ENCODE data around the gene HSPE1. TPM values are rescaled to one million over a fixed set of nuclear protein-coding genes. Genes with fewer than 3 reads are reported as not detected.

Gene HSPE1
- total RNA-seq, 4 donors from 2014 or later = 47.5 to 79.5 (median 65.4) TPM

DNA sequence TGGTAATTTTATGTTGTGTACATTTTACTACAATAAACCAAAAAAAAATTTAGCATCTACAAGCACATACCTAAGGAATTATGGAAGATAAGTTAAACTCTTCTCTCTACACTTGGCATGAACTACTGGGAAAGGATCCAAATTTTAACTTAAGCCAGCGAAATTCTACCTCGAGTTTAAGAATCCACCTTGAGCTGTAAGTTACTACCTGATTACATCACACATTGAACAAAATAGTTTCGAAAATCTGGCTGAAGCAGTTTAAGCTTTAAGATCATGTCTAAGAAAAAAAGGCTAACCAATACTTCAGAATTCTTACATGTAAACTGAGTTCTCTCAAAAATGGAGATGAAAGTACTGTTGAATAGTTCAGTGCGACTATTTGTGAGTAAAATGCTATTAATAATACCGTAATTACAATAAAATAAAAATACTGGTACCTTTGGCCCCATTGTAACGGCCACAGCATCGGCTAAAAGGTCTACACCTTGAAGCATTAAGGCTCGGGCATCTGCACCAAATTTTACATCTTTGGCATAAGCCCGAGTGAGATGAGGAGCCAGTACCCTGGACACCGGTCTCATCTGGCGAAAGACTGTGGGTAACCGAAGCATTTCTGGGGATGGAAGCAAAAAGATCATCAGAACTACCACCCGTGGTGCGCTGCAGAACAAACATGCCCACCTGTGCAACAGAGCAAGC lies 1.8 kb upstream of the HSPE1 start:
- Histone ChIP-seq H3K4me3 (peak overlapping the region; percentile 84 to 97 (median 92)), H3K27me3 (no peaks in the 10 kb centered on the region), H3K4me1 (peaks cover 0 to 60% (median 29%) of the 10 kb centered on the region in 4 donors), H3K36me3 (peaks cover 0 to 37% (median 17%) of the 10 kb centered on the region in 3 donors), H3K9me3 (no peaks in the 10 kb centered on the region), H3K27ac (peak overlapping the region; percentile 95 to 100 (median 98))
- TF ChIP-seq, protein P1, sequence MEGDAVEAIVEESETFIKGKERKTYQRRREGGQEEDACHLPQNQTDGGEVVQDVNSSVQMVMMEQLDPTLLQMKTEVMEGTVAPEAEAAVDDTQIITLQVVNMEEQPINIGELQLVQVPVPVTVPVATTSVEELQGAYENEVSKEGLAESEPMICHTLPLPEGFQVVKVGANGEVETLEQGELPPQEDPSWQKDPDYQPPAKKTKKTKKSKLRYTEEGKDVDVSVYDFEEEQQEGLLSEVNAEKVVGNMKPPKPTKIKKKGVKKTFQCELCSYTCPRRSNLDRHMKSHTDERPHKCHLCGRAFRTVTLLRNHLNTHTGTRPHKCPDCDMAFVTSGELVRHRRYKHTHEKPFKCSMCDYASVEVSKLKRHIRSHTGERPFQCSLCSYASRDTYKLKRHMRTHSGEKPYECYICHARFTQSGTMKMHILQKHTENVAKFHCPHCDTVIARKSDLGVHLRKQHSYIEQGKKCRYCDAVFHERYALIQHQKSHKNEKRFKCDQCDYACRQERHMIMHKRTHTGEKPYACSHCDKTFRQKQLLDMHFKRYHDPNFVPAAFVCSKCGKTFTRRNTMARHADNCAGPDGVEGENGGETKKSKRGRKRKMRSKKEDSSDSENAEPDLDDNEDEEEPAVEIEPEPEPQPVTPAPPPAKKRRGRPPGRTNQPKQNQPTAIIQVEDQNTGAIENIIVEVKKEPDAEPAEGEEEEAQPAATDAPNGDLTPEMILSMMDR (IDR thresholded peaks at IDR 0.05) = no peak
- TF ChIP-seq EP300 (IDR thresholded peaks at IDR 0.05) (no peak), POLR2A (IDR thresholded peaks at IDR 0.05) (no peak)
- no peak for DNase-seq (ENCODE audit: low spot score in 2 of 2)
- WGBS, 2 donors = 11% methylated on average over 12 to 14 of the region's 14 CpGs

GRCh38 chr2:197498937-197499593 lies 1.1 kb upstream of the HSPE1 start:
- peak overlapping the region; percentile 95 to 100 (median 98) for H3K27ac ChIP-seq
- H3K4me3 ChIP-seq = peak overlapping the region; percentile 84 to 97 (median 92)
- no peaks in the 10 kb centered on the region for H3K9me3 ChIP-seq
- DNase-seq (ENCODE audit: low spot score in 2 of 2) = peak; percentile 25 to 32
- no peaks in the 10 kb centered on the region for H3K27me3 ChIP-seq
- H3K36me3 ChIP-seq = peaks cover 0 to 37% (median 17%) of the 10 kb centered on the region in 3 donors
- peaks cover 0 to 60% (median 29%) of the 10 kb centered on the region in 4 donors for H3K4me1 ChIP-seq
- TF ChIP-seq, protein P1 (IDR thresholded peaks at IDR 0.05) = no peak
- WGBS, 2 donors = 0% methylated on average over 13 to 37 of the region's 46 CpGs

GRCh38 chr2:197500503-197501131 lies 438 bp downstream of the HSPE1 start:
- Histone ChIP-seq H3K9me3 (no peaks in the 10 kb centered on the region), H3K36me3 (peaks cover 0 to 32% (median 8%) of the 10 kb centered on the region in 3 donors), H3K27me3 (no peaks in the 10 kb centered on the region), H3K4me1 (peaks cover 0 to 57% (median 29%) of the 10 kb centered on the region in 4 donors), H3K27ac (peak overlapping the region; percentile 95 to 100 (median 98)), H3K4me3 (peak overlapping the region; percentile 75 to 94 (median 87))
- no peak for DNase-seq (ENCODE audit: low spot score in 2 of 2)
- TF ChIP-seq, protein P1 (IDR thresholded peaks at IDR 0.05) = no peak
- no peak for TF ChIP-seq EP300 (IDR thresholded peaks at IDR 0.05)
- no peak for TF ChIP-seq POLR2A (IDR thresholded peaks at IDR 0.05)
- WGBS, 2 donors = 0% methylated on average over 19 to 20 of the region's 30 CpGs

GRCh38 chr2:197502201-197502600 lies 2.0 kb downstream of the HSPE1 start:
- H3K27ac ChIP-seq = peak overlapping the region in 2 of 4 donors; percentile 32 to 100
- WGBS, 2 donors = 43 to 48% methylated on average over 4 of the region's 4 CpGs

More at GRCh38 chr2:197502201-197502600, 2.0 kb downstream of the HSPE1 start:
- TF ChIP-seq POLR2A (IDR thresholded peaks at IDR 0.05) (no peak), EP300 (IDR thresholded peaks at IDR 0.05) (no peak)
- TF ChIP-seq, protein P1 (IDR thresholded peaks at IDR 0.05) = no peak
- Histone ChIP-seq H3K36me3 (peaks cover 0 to 18% (median 8%) of the 10 kb centered on the region in 3 donors), H3K27me3 (no peaks in the 10 kb centered on the region), H3K4me3 (no peak overlapping the region), H3K9me3 (no peaks in the 10 kb centered on the region), H3K4me1 (peaks cover 0 to 41% (median 27%) of the 10 kb centered on the region in 4 donors)
- no peak for DNase-seq (ENCODE audit: low spot score in 2 of 2)

Data from tibial nerve (tissue), 4 donors.